GM12872 (cell line): ENCODE measurements around the gene CLSTN2.

ENCODE experiments used
- CTCF ChIP-seq: IDR thresholded peaks from 3 replicates; pipeline ENCODE4 v1.5.1; 2011; ENCODE audit warnings: low read depth, mild to moderate bottlenecking, low read length, moderate library complexity; ENCODE audit not compliant: insufficient read depth

Gene CLSTN2

GRCh38 chr3:140436421-140436820 lies 501.4 kb downstream of the CLSTN2 start:
- TF ChIP-seq CTCF, result no peak

- TF ChIP-seq CTCF, result no peak
These were observed 503.9 kb downstream of the CLSTN2 start for GRCh38 chr3:140438736-140439470.

- no peak for TF ChIP-seq CTCF
These were observed 504.5 kb downstream of the CLSTN2 start for GRCh38 chr3:140439527-140439926.

GRCh38 chr3:140440446-140440845 lies 505.5 kb downstream of the CLSTN2 start:
- TF ChIP-seq CTCF, result no peak

GRCh38 chr3:140441006-140441405 lies 506.0 kb downstream of the CLSTN2 start:
- no peak for TF ChIP-seq CTCF

- no peak for TF ChIP-seq CTCF
These were observed 507.6 kb downstream of the CLSTN2 start for GRCh38 chr3:140442621-140443020.

GRCh38 chr3:140443073-140443472 lies 508.1 kb downstream of the CLSTN2 start:
- no peak for TF ChIP-seq CTCF
